NT2/D1 (cell line): ENCODE measurements around the gene NEU2.

Experiments used
- DNase-seq: peaks from one replicate; pipeline ENCODE4 v3.0.0-alpha.2; 2011; ENCODE audit warnings: low read depth, low spot score
- H3K27me3 ChIP-seq: 2 replicates; pipeline ENCODE4 v1.6.0; 2011; ENCODE audit warnings: mild to moderate bottlenecking; ENCODE audit not compliant: insufficient read length, insufficient read depth
- H3K36me3 ChIP-seq: 2 replicates; pipeline ENCODE4 v1.6.1; 2011; ENCODE audit warnings: mild to moderate bottlenecking, low read length, mixed read lengths; ENCODE audit not compliant: insufficient read depth, insufficient read length
- H3K4me1 ChIP-seq: 2 replicates; pipeline ENCODE4 v1.5.1; 2011; ENCODE audit not compliant: insufficient read depth, insufficient read length
- H3K4me3 ChIP-seq: 2 replicates; pipeline ENCODE4 v1.5.1; 2011; ENCODE audit warnings: low read depth; ENCODE audit not compliant: insufficient read length
- H3K9ac ChIP-seq: 2 replicates; pipeline ENCODE4 v1.6.0; 2011; ENCODE audit warnings: low read depth; ENCODE audit not compliant: insufficient read length
- H3K9me3 ChIP-seq: 2 replicates; pipeline ENCODE4 v1.5.1; 2011; ENCODE audit warnings: mild to moderate bottlenecking, low read length; ENCODE audit not compliant: insufficient read depth
- SUZ12 ChIP-seq: IDR thresholded peaks from 2 replicates; pipeline ENCODE4 v1.6.1; 2011; ENCODE audit not compliant: insufficient read length, insufficient read depth; ENCODE audit errors: extremely low read depth
- YY1 ChIP-seq: IDR thresholded peaks from 2 replicates; pipeline ENCODE4 v1.6.1; 2011; ENCODE audit not compliant: insufficient read length, insufficient read depth
- ZNF274 ChIP-seq: IDR thresholded peaks from 2 replicates; pipeline ENCODE4 v1.6.1; 2011; ENCODE audit warnings: mild to moderate bottlenecking, low read depth, low read length

Gene NEU2

GRCh38 chr2:233020454-233020853, 12.0 kb upstream of the NEU2 start:
- peaks cover 9% of the 10 kb centered on the region for H3K9me3 ChIP-seq
- no peak overlapping the region for H3K9ac ChIP-seq
- H3K4me1 ChIP-seq, result peaks cover 2% of the 10 kb centered on the region
- no peak for DNase-seq
- H3K4me3 ChIP-seq, result no peak overlapping the region
- no peaks in the 10 kb centered on the region for H3K36me3 ChIP-seq
- no peaks in the 10 kb centered on the region for H3K27me3 ChIP-seq
- TF ChIP-seq ZNF274 (no peak), SUZ12 (no peak), YY1 (no peak)

- Histone ChIP-seq H3K9me3 (peaks cover 9% of the 10 kb centered on the region), H3K9ac (no peak overlapping the region), H3K4me1 (peaks cover 7% of the 10 kb centered on the region), H3K36me3 (no peaks in the 10 kb centered on the region), H3K4me3 (no peak overlapping the region), H3K27me3 (no peaks in the 10 kb centered on the region)
- no peak for DNase-seq
- no peak for TF ChIP-seq YY1
- no peak for TF ChIP-seq ZNF274
- no peak for TF ChIP-seq SUZ12
These were observed 10.7 kb upstream of the NEU2 start for GRCh38 chr2:233021771-233022170.

GRCh38 chr2:233022561-233022960, 9.9 kb upstream of the NEU2 start:
- Histone ChIP-seq H3K4me1 (peaks cover 7% of the 10 kb centered on the region), H3K9ac (no peak overlapping the region), H3K27me3 (no peaks in the 10 kb centered on the region), H3K9me3 (peaks cover 6% of the 10 kb centered on the region), H3K36me3 (no peaks in the 10 kb centered on the region), H3K4me3 (no peak overlapping the region)
- no peak for DNase-seq
- TF ChIP-seq ZNF274 (no peak), SUZ12 (no peak), YY1 (no peak)

- TF ChIP-seq SUZ12 (no peak), YY1 (no peak), ZNF274 (no peak)
- no peaks in the 10 kb centered on the region for H3K36me3 ChIP-seq
These were observed 9.3 kb upstream of the NEU2 start for GRCh38 chr2:233023007-233023760.

GRCh38 chr2:233023761-233024410, 8.6 kb upstream of the NEU2 start:
- Histone ChIP-seq H3K9ac (no peak overlapping the region), H3K36me3 (no peaks in the 10 kb centered on the region), H3K4me1 (peaks cover 7% of the 10 kb centered on the region), H3K27me3 (no peaks in the 10 kb centered on the region), H3K9me3 (no peaks in the 10 kb centered on the region), H3K4me3 (no peak overlapping the region)
- TF ChIP-seq YY1 (no peak), SUZ12 (no peak), ZNF274 (no peak)
- no peak for DNase-seq

More at GRCh38 chr2:233023007-233023760, 9.3 kb upstream of the NEU2 start:
- Histone ChIP-seq H3K4me1 (peaks cover 7% of the 10 kb centered on the region), H3K9ac (no peak overlapping the region), H3K9me3 (peaks cover 1% of the 10 kb centered on the region; the same call in 1 of the 2 replicates), H3K27me3 (no peaks in the 10 kb centered on the region), H3K4me3 (no peak overlapping the region)
- DNase-seq, result no peak

- DNase-seq, result no peak
- peaks cover 7% of the 10 kb centered on the region for H3K4me1 ChIP-seq
- no peak overlapping the region for H3K4me3 ChIP-seq
- H3K36me3 ChIP-seq, result no peaks in the 10 kb centered on the region
- TF ChIP-seq YY1, result no peak
- TF ChIP-seq SUZ12, result no peak
- no peak for TF ChIP-seq ZNF274
- no peak overlapping the region for H3K9ac ChIP-seq
- H3K9me3 ChIP-seq, result peaks cover 5% of the 10 kb centered on the region; the same call in 1 of the 2 replicates
- H3K27me3 ChIP-seq, result no peaks in the 10 kb centered on the region
These were observed 6.8 kb upstream of the NEU2 start for GRCh38 chr2:233025706-233026105.

GRCh38 chr2:233026198-233026813, 6.2 kb upstream of the NEU2 start:
- H3K9me3 ChIP-seq, result peaks cover 5% of the 10 kb centered on the region; the same call in 1 of the 2 replicates
- H3K9ac ChIP-seq, result no peak overlapping the region
- H3K27me3 ChIP-seq, result no peaks in the 10 kb centered on the region
- H3K36me3 ChIP-seq, result no peaks in the 10 kb centered on the region
- peaks cover 7% of the 10 kb centered on the region for H3K4me1 ChIP-seq
- DNase-seq, result no peak
- H3K4me3 ChIP-seq, result no peak overlapping the region
- TF ChIP-seq YY1 (no peak), SUZ12 (no peak), ZNF274 (no peak)
